WTC11 (cell line): ENCODE data around the gene INPP4A. TPM values are rescaled to one million over a fixed set of nuclear protein-coding genes. Genes with fewer than 3 reads are reported as not detected.

ENCODE experiments used
- ATAC-seq: fragments of 200-7000 bp; cut with Tn5 transposase; 2 replicates; pipeline ENCODE4 v1.10.0; 2021; ENCODE audit warnings: mild to moderate bottlenecking, moderate library complexity
- CTCF ChIA-PET: fragments of 300-600 bp; sonication (Branson Sonifier 250); formaldehyde crosslinking; loops from one replicate; lab custom pipeline; 2021; ENCODE audit warnings: antibody characterized with exemption; lab: Charles Lee
- POLR2A ChIA-PET: fragments of 350-600 bp; sonication (Branson Sonifier 250); formaldehyde crosslinking; loops from one replicate; lab custom pipeline; 2021; ENCODE audit warnings: antibody characterized with exemption; lab: Charles Lee
- DNase-seq: peaks from one replicate; pipeline ENCODE4 v3.0.0; 2021; ENCODE audit warnings: low spot score
- H3K27ac Mint-ChIP-seq: 2 replicates; pipeline ENCODE4 v1.8.0; 2021; ENCODE audit warnings: mixed read lengths
- H3K27me3 Mint-ChIP-seq: 2 replicates; pipeline ENCODE4 v1.8.0; 2021; ENCODE audit warnings: low read depth, mild to moderate bottlenecking, moderate library complexity, mixed read lengths
- H3K36me3 Mint-ChIP-seq: 2 replicates; pipeline ENCODE4 v1.8.0; 2021; ENCODE audit warnings: mixed read lengths
- H3K4me1 Mint-ChIP-seq: 2 replicates; pipeline ENCODE4 v1.8.0; 2022; ENCODE audit warnings: mixed read lengths
- H3K4me3 Mint-ChIP-seq: 2 replicates; pipeline ENCODE4 v1.8.0; 2021; ENCODE audit warnings: mild to moderate bottlenecking, moderate library complexity, mixed read lengths
- H3K9me3 Mint-ChIP-seq: 2 replicates; pipeline ENCODE4 v1.8.0; 2021; ENCODE audit warnings: mixed read lengths
- AFF4 ChIP-seq: sonication (generic); formaldehyde crosslinking; IDR thresholded peaks from 2 replicates; pipeline ENCODE4 v1.8.1; 2023; ENCODE audit warnings: mild to moderate bottlenecking, missing genetic modification reagents, borderline replicate concordance
- AR ChIP-seq: fragments of 250-450 bp; sonication (Bioruptor Pico); IDR thresholded peaks from 2 replicates; pipeline ENCODE4 v1.9.0; 2021; ENCODE audit warnings: mild to moderate bottlenecking
- EMX1 ChIP-seq: fragments of 250-450 bp; sonication (Bioruptor Pico); IDR thresholded peaks from 2 replicates; pipeline ENCODE4 v1.8.0; 2021; ENCODE audit warnings: mild to moderate bottlenecking
- ETV6 ChIP-seq: sonication (generic); formaldehyde crosslinking; IDR thresholded peaks from 2 replicates; pipeline ENCODE4 v1.8.1; 2022; ENCODE audit warnings: mild to moderate bottlenecking, missing genetic modification reagents
- FOXK1 ChIP-seq: sonication (generic); formaldehyde crosslinking; IDR thresholded peaks from 2 replicates; pipeline ENCODE4 v1.8.0; 2022; ENCODE audit warnings: mild to moderate bottlenecking, moderate library complexity, missing genetic modification reagents
- FOXP4 ChIP-seq: sonication (generic); formaldehyde crosslinking; IDR thresholded peaks from 2 replicates; pipeline ENCODE4 v1.8.0; 2022; ENCODE audit warnings: mild to moderate bottlenecking, missing genetic modification reagents
- HMGA2 ChIP-seq: fragments of 250-450 bp; sonication (Bioruptor Pico); IDR thresholded peaks from 2 replicates; pipeline ENCODE4 v1.4.0; 2021; ENCODE audit warnings: mild to moderate bottlenecking, moderate library complexity
- JUN ChIP-seq: sonication (generic); formaldehyde crosslinking; IDR thresholded peaks from 2 replicates; pipeline ENCODE4 v1.8.0; 2023; ENCODE audit warnings: mild to moderate bottlenecking, missing genetic modification reagents
- NR2C2 ChIP-seq: sonication (generic); formaldehyde crosslinking; IDR thresholded peaks from 2 replicates; pipeline ENCODE4 v1.8.0; 2022; ENCODE audit warnings: mild to moderate bottlenecking, missing genetic modification reagents
- NR3C1 ChIP-seq: sonication (generic); formaldehyde crosslinking; conservative IDR thresholded peaks from 2 replicates; pipeline ENCODE4 v1.8.1; 2023; ENCODE audit warnings: low read depth, mild to moderate bottlenecking, missing genetic modification reagents
- SOX15 ChIP-seq: fragments of 250-450 bp; sonication (Bioruptor Pico); IDR thresholded peaks from 2 replicates; pipeline ENCODE4 v1.9.0; 2021; ENCODE audit warnings: mild to moderate bottlenecking
- TEAD4 ChIP-seq: sonication (generic); formaldehyde crosslinking; IDR thresholded peaks from 2 replicates; pipeline ENCODE4 v1.8.0; 2022; ENCODE audit warnings: mild to moderate bottlenecking, missing genetic modification reagents
- TP53 ChIP-seq: sonication (generic); formaldehyde crosslinking; IDR thresholded peaks from 2 replicates; pipeline ENCODE4 v1.8.1; 2023; ENCODE audit warnings: mild to moderate bottlenecking, missing genetic modification reagents
- ZNF121 ChIP-seq: sonication (generic); formaldehyde crosslinking; IDR thresholded peaks from 2 replicates; pipeline ENCODE4 v1.8.0; 2023; ENCODE audit warnings: missing genetic modification reagents
- ZNF219 ChIP-seq: sonication (generic); formaldehyde crosslinking; IDR thresholded peaks from 2 replicates; pipeline ENCODE4 v1.8.0; 2023; ENCODE audit warnings: missing genetic modification reagents, mild to moderate bottlenecking, borderline replicate concordance
- ZNF396 ChIP-seq: fragments of 250-450 bp; sonication (Bioruptor Pico); IDR thresholded peaks from 2 replicates; pipeline ENCODE4 v1.8.0; 2021; ENCODE audit warnings: mild to moderate bottlenecking, moderate library complexity, borderline replicate concordance
- ZNF423 ChIP-seq: fragments of 250-450 bp; sonication (Bioruptor Pico); IDR thresholded peaks from 2 replicates; pipeline ENCODE4 v2.1.2; 2022; ENCODE audit warnings: mild to moderate bottlenecking, moderate library complexity
- ZNF671 ChIP-seq: fragments of 250-450 bp; sonication (Bioruptor Pico); IDR thresholded peaks from 2 replicates; pipeline ENCODE4 v1.8.0; 2021; ENCODE audit warnings: mild to moderate bottlenecking
- total RNA-seq: library from RNA; stranded (reverse); gene quantifications from 3 replicates; pipeline ENCODE4 v1.2.3, GENCODE V29; 2021
- TF ChIP-seq, protein P1 (sequence below): sonication (generic); formaldehyde crosslinking; IDR thresholded peaks from 2 replicates; pipeline ENCODE4 v1.8.0; 2023; ENCODE audit warnings: missing genetic modification reagents
- TF ChIP-seq, protein P2 (sequence below): sonication (generic); formaldehyde crosslinking; conservative IDR thresholded peaks from 2 replicates; pipeline ENCODE4 v1.8.1; 2022; ENCODE audit warnings: mild to moderate bottlenecking, missing genetic modification reagents

INPP4A gene
- total RNA-seq, 1 experiment from 2014 or later, result 38.3 TPM

GRCh38 chr2:98514096-98514639 is 69.5 kb downstream of the INPP4A start:
- no peaks in the 10 kb centered on the region for H3K27me3 Mint-ChIP-seq
- H3K27ac Mint-ChIP-seq, result no peak overlapping the region
- TF ChIP-seq FOXP4 (CRISPR knock-in tag) (no peak), ETV6 (CRISPR knock-in tag) (no peak), FOXK1 (CRISPR knock-in tag) (no peak), AR (no peak), TEAD4 (CRISPR knock-in tag) (no peak), HMGA2 (CRISPR knock-in tag) (no peak), ZNF121 (CRISPR knock-in tag) (no peak), SOX15 (CRISPR knock-in tag) (no peak), ZNF671 (CRISPR knock-in tag) (no peak), NR3C1 (CRISPR knock-in tag) (no peak), ZNF396 (no peak), AFF4 (no peak), ZNF423 (CRISPR knock-in tag) (no peak), NR2C2 (CRISPR knock-in tag) (no peak), EMX1 (CRISPR knock-in tag) (no peak), ZNF219 (CRISPR knock-in tag) (no peak), JUN (no peak), TP53 (CRISPR knock-in tag) (no peak)
- TF ChIP-seq, protein P1, sequence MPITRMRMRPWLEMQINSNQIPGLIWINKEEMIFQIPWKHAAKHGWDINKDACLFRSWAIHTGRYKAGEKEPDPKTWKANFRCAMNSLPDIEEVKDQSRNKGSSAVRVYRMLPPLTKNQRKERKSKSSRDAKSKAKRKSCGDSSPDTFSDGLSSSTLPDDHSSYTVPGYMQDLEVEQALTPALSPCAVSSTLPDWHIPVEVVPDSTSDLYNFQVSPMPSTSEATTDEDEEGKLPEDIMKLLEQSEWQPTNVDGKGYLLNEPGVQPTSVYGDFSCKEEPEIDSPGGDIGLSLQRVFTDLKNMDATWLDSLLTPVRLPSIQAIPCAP (CRISPR knock-in tag), result no peak
- TF ChIP-seq, protein P2, sequence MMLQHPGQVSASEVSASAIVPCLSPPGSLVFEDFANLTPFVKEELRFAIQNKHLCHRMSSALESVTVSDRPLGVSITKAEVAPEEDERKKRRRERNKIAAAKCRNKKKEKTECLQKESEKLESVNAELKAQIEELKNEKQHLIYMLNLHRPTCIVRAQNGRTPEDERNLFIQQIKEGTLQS, result no peak
- ATAC-seq, result no peak
- H3K4me1 Mint-ChIP-seq, result peaks cover 18% of the 10 kb centered on the region
- H3K9me3 Mint-ChIP-seq, result no peaks in the 10 kb centered on the region
- DNase-seq, result no peak
- ChIA-PET CTCF (interaction anchor here (0.5 to 1.2 kb wide), 3 partner anchors 26 to 245 kb away, joined by 3 to 5 read pairs (median 4); no protein-coding TSS in a partner anchor), POLR2A (no interaction called here)
- H3K4me3 Mint-ChIP-seq, result no peak overlapping the region
- no peaks in the 10 kb centered on the region for H3K36me3 Mint-ChIP-seq
